NCI-H524 treated with DMSO at 0.1 percent for 48 hours (cell line): ENCODE measurements around the gene SEC61G.

ENCODE experiments used
- DNase-seq: peaks from one replicate; lab custom pipeline; 2025; lab: John Stamatoyannopoulos, UW

Gene SEC61G

DNA sequence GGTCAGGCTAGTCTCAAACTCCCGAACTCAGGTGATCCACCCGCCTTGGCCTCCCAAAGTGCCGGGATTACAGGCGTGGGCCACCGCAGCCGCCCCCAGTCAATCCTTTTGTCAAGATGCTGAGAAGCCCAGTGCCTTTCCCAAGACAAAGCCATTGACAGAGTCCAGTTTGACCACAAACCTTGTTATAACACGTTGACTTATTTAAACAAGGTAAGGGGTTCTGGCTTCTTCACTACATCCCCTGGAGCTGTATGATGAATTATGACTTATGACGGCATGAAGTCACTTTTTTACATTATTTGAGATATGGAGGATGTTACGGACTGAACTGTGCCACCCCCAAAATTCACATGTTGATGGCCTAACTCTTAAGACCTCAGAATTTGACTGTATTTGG is 5.8 kb upstream of the SEC61G start:
- no peak for DNase-seq

DNA sequence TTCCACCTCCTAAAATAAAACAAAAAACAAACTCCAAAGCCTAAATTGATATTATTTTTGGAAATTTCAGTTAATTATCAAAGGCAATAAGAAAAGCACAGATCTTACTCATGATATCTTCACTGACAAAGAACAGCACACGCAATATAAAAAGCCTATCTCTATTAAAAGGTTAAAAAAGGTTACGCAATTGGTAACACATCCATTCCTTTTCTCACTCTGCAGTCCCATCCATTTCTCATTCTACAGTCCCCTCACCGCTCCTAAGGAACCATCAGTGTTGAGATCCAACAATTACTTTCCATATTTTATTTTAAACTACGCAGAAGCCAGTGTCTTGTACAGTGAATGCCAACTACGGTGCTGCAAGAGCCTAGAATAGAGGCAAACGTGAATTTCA is 1.3 kb downstream of the SEC61G start:
- DNase-seq, result no peak

DNA sequence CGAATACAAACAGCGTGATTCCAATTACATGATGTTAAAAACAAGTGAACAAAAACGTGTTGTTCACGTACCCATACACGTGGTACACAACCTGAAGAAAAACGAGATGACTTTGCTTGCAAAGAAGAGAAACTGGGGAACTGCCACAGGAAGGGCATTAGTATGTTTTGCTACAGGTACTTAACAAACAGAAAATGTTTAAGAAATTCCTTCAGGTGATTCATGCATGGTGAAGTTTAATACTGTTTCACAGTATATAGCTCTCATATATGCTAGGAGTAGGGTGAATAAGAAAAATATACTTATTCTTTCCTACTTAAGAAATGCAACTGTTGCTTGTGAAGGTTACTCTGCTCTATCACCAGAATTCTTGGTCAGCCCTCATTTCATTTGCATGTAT is 9.8 kb downstream of the SEC61G start:
- no peak for DNase-seq

DNA sequence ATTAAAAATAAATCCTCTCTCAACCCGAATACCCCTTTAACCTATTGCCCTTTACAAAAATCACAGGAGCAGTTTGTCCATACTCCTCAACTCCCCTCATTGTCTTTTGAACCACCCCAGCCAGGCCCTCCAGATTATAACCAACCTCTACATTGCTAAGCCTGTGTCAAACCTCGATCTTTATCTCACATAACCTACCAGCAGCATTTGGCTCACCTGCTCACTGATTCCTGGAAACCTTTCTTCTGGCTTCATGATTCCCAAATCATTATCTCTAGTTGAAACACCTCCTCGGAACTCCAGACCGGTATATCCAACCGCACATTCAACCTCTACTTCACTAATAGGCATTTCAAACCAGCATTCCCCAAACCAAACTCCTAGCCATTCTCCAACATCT is 11.8 kb downstream of the SEC61G start:
- DNase-seq, result no peak

DNA sequence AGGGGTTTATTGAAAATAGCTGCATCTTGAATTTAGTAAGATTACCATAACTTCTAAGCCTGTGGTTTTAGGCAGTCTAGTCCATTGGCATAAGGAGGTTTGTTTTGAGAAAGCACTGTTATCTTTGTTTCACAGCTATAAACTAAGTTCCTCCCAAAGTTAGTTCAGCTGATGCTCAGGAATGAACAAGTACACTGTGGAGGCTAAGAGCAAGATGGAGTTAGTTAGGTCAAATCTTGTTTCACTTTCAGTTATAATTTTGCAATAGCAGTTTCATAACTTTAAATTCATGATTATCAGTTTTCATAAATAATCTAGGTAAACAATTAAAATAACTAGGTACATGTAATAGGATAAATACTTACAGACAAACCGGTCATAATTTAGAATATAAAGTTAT is 15.4 kb downstream of the SEC61G start:
- no peak for DNase-seq

DNA sequence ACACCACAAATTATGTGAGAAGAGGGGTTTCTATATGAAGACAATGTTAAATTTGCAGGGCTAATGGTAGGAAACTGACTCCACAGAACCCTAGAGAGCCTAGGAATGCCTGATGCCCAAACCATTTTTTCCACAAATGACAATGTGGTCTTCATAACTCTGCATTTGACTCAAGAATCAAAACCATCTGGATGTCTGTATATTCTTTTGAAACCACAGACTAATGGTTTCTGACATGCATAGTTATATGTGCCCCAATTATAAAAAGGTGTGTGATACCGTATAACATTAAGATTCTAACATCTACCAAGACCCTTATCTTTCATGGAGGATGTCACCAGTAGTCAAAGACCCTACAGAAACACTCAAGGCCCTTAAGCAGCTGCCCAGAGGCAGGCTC is 20.3 kb downstream of the SEC61G start:
- DNase-seq, result no peak

DNA sequence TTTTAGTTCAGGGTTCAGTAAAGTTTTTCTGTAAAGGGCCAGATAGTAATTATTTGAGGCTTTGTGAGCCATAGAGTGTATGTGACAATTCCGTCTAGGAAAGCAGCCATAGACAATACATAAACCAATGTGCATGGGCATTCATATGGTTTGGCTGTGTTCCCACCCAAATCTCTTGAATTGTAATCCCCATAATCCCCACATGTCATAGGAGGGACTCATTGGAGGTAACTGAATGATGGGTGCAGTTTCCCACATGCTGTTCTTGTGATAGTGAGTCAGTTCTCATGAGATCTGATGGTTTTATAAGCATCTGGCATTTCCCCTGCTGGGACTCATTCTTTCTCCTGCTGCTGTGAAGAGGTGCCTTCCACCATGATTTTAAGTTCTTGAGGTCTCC is 29.9 kb downstream of the SEC61G start:
- peak; percentile 67 for DNase-seq

DNA sequence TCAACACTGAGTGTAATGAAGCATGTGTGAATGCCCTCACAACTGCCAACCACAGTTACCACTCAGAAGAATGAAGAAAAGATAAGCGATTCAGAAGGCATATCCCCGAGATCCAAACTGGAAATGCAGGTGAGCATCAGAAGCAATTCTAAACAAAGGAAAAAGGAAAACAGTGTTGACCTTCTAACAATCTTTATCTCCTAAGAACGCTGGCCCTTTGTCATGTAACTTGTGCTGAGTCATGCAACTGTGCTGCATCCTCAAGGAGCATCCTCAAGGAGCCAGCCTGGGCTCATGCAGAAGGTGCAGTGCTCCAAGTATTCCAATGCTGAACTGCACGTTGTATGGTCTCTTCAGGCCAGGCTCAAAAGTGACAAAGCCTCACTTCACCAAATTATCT is 30.6 kb downstream of the SEC61G start:
- DNase-seq, result no peak

DNA sequence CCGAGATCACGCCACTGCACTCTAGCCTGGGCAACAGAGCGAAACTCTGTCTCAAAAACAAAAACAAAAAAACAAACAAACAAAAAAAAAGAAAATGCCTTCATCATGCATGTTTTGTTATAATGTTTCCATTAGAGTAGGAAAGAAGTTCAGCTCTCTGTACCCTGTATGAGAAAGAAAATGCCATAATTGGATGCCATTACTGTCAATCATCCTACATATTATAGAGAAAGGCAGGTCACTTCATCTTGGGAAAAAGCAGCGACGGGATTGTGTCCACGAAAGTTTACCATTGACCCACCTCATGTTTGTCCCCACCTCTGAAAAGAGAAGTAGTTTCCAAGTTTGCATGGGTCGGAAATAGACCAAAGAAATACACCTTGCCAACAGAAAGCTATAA is 33.8 kb downstream of the SEC61G start:
- DNase-seq, result no peak

DNA sequence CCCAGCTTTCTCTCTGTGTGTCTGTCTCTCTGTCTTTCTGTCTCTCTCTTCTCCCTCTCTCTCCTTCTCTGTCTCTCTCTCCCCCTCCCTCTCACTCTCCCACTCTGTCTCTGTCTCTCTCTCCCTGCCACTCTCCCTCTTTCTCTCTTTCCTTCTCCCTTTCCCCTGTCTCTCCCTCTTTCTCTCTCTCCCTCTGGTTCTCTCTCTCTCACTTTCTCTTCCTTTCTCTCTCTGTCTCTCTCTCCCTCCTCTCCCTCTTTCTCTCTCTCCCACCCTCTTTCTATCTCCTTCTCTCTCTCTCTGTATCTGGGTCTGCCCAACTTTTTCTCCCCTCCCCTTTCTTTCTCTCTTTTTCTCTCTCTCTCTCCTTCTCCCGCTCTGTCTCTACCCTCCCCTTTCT is 36.5 kb downstream of the SEC61G start:
- no peak for DNase-seq

DNA sequence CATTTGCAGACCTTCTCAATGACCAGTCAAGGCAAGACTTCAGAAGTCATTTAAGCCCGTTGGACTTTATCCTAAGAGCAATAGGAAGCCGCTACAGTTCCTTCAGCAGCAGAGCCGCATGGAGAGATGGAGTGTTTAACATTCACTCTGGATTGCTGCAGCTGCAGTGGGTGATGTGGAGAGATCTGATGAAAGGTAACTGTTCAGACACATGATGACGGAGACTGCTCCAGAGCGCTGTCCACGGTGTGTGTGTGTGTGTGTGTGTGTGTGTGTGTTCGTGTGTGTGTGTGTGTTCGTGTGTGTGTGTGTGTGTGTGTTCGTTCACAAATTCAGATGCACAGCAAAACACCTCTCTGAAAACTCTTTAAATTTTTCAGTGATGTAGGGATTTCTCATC is 37.0 kb downstream of the SEC61G start:
- no peak for DNase-seq

DNA sequence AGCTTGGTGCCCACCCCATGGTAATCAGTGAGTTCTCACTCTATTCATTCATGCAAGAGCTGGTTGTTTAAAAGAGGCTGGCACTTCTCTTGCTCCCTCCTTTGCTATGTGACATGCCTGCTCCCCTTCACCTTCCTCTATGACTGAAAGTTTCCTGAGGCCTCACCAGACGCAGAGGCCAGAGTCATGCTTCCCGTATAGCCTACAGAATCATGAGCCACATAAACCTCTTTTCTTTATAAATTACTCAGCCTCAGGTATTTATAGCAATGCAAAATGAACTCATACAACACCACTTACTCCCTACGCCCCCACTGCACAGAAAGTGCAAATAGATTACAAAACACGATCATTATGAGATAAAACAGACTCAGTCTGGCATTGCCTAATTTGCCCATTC is 39.0 kb downstream of the SEC61G start:
- no peak for DNase-seq

DNA sequence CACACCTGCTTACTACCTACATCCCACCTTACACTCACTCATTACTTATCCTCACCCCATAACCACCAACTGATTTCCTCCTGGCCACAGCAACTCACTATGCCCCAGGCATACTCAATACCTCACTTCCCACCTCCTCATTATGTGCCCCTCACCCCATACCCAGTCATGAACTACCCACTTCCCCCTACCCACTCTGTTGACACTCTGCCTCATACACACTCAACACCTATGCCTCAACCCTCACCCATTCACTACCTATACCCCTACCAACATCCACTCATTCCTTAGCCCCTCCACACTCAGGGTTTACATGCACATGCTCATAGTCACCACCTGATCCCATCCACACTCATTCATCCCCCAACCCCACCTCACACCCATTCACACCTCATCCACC is 39.6 kb downstream of the SEC61G start:
- DNase-seq, result no peak

DNA sequence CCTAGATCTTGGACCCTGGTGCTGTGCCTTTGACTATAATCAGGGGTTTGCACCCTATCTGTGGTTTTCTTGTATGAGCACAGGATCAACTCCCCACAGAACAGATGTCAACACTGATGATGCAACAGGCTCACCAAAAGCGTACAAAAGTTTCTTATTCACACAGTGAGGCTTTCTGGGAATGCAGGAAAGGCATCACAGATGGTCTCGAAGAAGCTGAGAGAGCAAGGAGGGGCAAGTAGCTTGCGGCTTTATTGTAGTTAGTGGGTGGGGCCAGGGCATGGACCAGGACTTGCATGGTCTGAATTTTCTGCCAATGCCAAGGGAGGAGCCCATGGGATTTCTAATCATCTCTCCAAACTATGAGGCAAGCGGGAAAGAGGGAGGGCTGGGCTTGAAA is 46.2 kb downstream of the SEC61G start:
- peak; percentile 94 for DNase-seq

DNA sequence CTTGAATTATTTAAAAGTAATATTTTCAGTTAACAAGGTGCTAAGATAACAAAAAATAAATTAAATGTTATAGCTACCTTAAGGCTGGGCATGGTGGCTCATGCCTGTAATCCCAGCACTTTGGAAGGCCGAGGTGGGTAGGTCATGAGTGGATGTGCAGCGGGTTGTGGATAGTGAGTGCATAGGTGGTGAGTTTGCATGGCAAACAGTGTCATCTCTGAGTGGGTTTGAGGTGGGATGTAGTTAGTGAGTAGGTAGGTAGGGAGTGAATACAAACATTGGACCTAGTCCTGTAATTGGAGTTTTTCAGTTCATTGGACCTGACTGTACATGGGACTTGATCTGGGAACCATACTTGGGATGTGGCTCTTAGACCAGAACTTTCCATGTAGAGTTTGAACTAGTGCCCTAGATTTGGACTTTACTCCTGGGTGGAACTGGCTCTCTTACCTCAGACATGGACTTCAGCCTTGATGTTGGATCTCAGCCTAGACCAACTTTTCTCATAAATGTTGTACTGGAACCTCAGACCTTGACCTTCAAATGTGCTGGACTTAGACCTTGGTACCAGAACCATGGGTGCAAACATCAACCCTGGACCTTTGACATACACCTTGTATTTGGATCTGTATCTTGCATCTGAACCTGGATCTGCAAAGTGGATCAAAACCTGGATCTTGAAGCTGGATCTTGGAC is 47.0 kb downstream of the SEC61G start:
- no peak for DNase-seq

DNA sequence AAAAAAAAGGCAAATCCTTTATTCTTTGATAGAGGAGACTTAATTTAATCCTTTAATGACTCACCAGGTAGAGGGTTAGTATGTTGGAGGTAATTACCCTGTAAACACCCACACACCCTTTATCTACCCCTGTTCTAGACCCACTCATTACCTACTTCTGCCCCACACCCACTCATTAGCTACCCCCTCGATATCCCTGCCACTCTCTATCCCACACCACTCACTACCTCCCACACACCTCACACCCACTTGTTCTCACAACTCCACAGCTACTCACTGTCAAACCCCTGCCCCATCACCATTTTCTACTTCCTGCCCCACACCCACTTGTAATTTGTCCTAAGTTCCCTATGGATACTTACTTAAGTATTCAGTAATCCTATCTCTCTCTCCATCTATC is 49.7 kb downstream of the SEC61G start:
- no peak for DNase-seq

DNA sequence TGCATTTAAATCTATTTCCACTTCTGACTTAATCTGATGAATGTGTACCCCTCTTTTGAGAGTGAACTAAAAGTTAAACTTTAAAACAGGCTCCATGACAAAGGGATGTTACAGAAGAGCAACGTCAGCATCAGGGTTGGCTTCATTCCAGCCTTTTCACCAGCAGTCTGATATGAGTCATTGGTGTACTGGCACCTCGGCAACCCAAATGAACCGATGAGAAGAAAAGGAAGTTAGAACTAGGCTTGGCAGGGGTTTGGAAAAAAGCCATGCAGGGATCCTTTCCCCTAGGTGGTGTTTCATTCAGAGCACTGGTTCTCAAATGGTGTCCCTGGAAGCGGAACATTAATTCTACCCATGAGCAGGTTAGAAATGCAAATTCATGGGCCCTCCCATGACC is 53.6 kb downstream of the SEC61G start:
- DNase-seq, result no peak

DNA sequence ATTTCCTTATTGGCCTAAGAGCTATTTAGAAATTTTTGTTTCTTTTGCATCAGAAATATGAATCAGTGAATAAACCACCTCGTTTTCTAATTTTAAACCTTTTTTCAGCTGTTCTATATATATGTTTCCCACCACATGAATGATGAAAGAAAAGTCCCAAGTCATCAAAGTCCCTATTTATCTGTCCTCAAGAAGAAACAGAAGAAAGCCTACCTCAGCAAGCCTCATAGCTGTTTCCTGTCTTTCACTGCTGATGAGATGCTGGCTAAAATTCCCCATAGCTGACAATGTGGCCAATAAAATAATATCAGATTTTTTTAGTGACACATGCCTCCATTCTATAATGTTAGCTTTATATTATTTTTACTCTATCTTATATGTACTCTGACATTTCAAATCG is 54.2 kb downstream of the SEC61G start:
- DNase-seq, result no peak
